Measurements from ENCODE around the gene YES1. TPM values are rescaled to one million over a fixed set of nuclear protein-coding genes. Genes with fewer than 3 reads are reported as not detected.

YES1 gene
- total and polyA plus RNA-seq, 4 donors = 17.9 to 61.7 (median 31.6) TPM

- H3K4me3 ChIP-seq = no peak overlapping the region
- H3K9me3 ChIP-seq (ENCODE audit: control insufficient read depth in 4 of 4, insufficient read depth in 3 of 4, low read length in 3 of 4) = no peaks in the 10 kb centered on the region
- DNase-seq = peak; percentile 20 to 72 (median 55)
- 51 to 60% methylated on average over 5 of the region's 5 CpGs for WGBS, 2 donors
- TF ChIP-seq CTCF (IDR thresholded peaks at IDR 0.05; ENCODE audit: control extremely low read depth, extremely low read depth) = no peak
- H3K36me3 ChIP-seq (ENCODE audit: control insufficient read depth in 4 of 4, insufficient read depth in 4 of 4, low read length in 4 of 4) = no peaks in the 10 kb centered on the region
- H3K27me3 ChIP-seq (ENCODE audit: control insufficient read depth in 3 of 3, insufficient read depth in 3 of 3, low read length in 2 of 3) = no peaks in the 10 kb centered on the region
- peaks cover 0 to 27% (median 4%) of the 10 kb centered on the region in 5 donors for H3K4me1 ChIP-seq (ENCODE audit: control insufficient read depth in 5 of 5, insufficient read depth in 5 of 5, low read length in 5 of 5)
- ATAC-seq (ENCODE audit: insufficient read depth, low FRiP score) = no peak
- H3K27ac ChIP-seq (ENCODE audit: low read depth in 1 of 2, low read length in 1 of 2) = peak overlapping the region in 1 of 2 donors; percentile 41
- no peak overlapping the region for H3K9ac ChIP-seq (ENCODE audit: insufficient read depth in 1 of 2, low read length in 2 of 2)
Observed at GRCh38 chr18:808086-808485, 4.0 kb downstream of the YES1 start.

- no peaks in the 10 kb centered on the region for H3K9me3 ChIP-seq (ENCODE audit: control insufficient read depth in 4 of 4, insufficient read depth in 3 of 4, low read length in 3 of 4)
- H3K36me3 ChIP-seq (ENCODE audit: control insufficient read depth in 4 of 4, insufficient read depth in 4 of 4, low read length in 4 of 4) = no peaks in the 10 kb centered on the region
- DNase-seq = no peak
- ATAC-seq (ENCODE audit: insufficient read depth, low FRiP score) = no peak
- no peak for TF ChIP-seq CTCF (IDR thresholded peaks at IDR 0.05; ENCODE audit: control extremely low read depth, extremely low read depth)
- H3K9ac ChIP-seq (ENCODE audit: insufficient read depth in 1 of 2, low read length in 2 of 2) = no peak overlapping the region
- H3K4me1 ChIP-seq (ENCODE audit: control insufficient read depth in 5 of 5, insufficient read depth in 5 of 5, low read length in 5 of 5) = peaks cover 0 to 25% (median 4%) of the 10 kb centered on the region in 5 donors
- H3K27ac ChIP-seq (ENCODE audit: low read depth in 1 of 2, low read length in 1 of 2) = no peak overlapping the region
- H3K4me3 ChIP-seq = no peak overlapping the region
- no peaks in the 10 kb centered on the region for H3K27me3 ChIP-seq (ENCODE audit: control insufficient read depth in 3 of 3, insufficient read depth in 3 of 3, low read length in 2 of 3)
- 33 to 47% methylated on average over 2 of the region's 2 CpGs for WGBS, 2 donors
Observed at GRCh38 chr18:805755-806110, 6.3 kb downstream of the YES1 start.

- ATAC-seq (ENCODE audit: insufficient read depth, low FRiP score) = no peak
- Histone ChIP-seq H3K4me3 (no peak overlapping the region), H3K36me3 (ENCODE audit: control insufficient read depth in 4 of 4, insufficient read depth in 4 of 4, low read length in 4 of 4) (no peaks in the 10 kb centered on the region), H3K9ac (ENCODE audit: insufficient read depth in 1 of 2, low read length in 2 of 2) (peak overlapping the region in 1 of 2 donors; percentile 36), H3K27me3 (ENCODE audit: control insufficient read depth in 3 of 3, insufficient read depth in 3 of 3, low read length in 2 of 3) (no peaks in the 10 kb centered on the region), H3K27ac (ENCODE audit: low read depth in 1 of 2, low read length in 1 of 2) (no peak overlapping the region), H3K4me1 (ENCODE audit: control insufficient read depth in 5 of 5, insufficient read depth in 5 of 5, low read length in 5 of 5) (peaks cover 0 to 19% (median 4%) of the 10 kb centered on the region in 5 donors), H3K9me3 (ENCODE audit: control insufficient read depth in 4 of 4, insufficient read depth in 3 of 4, low read length in 3 of 4) (no peaks in the 10 kb centered on the region)
- 47% methylated on average over 5 of the region's 5 CpGs for WGBS, 2 donors
- DNase-seq = no peak
- no peak for TF ChIP-seq CTCF (IDR thresholded peaks at IDR 0.05; ENCODE audit: control extremely low read depth, extremely low read depth)
Observed at GRCh38 chr18:805008-805754, 6.9 kb downstream of the YES1 start.

All from lung (tissue), 12 donors.